Purkinje cell (primary cell): ENCODE measurements around the gene CARD16. TPM values are rescaled to one million over a fixed set of nuclear protein-coding genes. Genes with fewer than 3 reads are reported as not detected.

Experiments used
- polyA plus RNA-seq: library from polyadenylated mRNA; unstranded; fragments of >200 nt; fragmentation: Nextera tagmentation; gene quantifications from 2 replicates; pipeline ENCODE4 v1.2.1, GENCODE V29; 2014

Gene CARD16
- polyA plus RNA-seq: 9.0 and 10.8 TPM in 2 replicates

GRCh38 chr11:105044557-105045524, at the start of gene CARD16:
CARD16 (minus strand) TSS chr11:105045335; CDS start chr11:105045297, 38 bp downstream.

GRCh38 chr11:105034813-105035620, 10.1 kb downstream of the CARD16 start, which contains the start of gene CASP1:
CASP1 (minus strand) TSS chr11:105035144; CDS start chr11:105035113, 31 bp downstream.

GRCh38 chr11:105023003-105023402, 22.1 kb downstream of the CARD16 start, which contains the start of gene CASP5:
CASP5 (minus strand) TSS chr11:105023168; CDS start chr11:105023136, 32 bp downstream.

Other genes starting within 250 kb of the CARD16 start
- gene CASP12, start 146.9 kb downstream of the CARD16 start, polyA plus RNA-seq: not detected in 2 replicates
- 1.3 and 4.1 TPM in 2 replicates for gene CASP4, start 76.8 kb downstream of the CARD16 start, polyA plus RNA-seq
- not detected in 2 replicates for gene CASP5, start 22.2 kb downstream of the CARD16 start, polyA plus RNA-seq
- gene CASP1, start 10.2 kb downstream of the CARD16 start, polyA plus RNA-seq: 0.57 TPM in 1 of 2 replicates, not detected in the other
- 0.46 TPM in 1 of 2 replicates, not detected in the other for gene CARD18, start 94.4 kb upstream of the CARD16 start, polyA plus RNA-seq